ENCODE results near the gene GNG12.

GNG12 gene

GRCh38 chr1:67792741-67793458, 40.4 kb downstream of the GNG12 start:
- TF ChIP-seq GATA1 (IDR thresholded peaks at IDR 0.05; ENCODE audit: low read depth, low read length) (no peak), POLR2A (IDR thresholded peaks at IDR 0.05; ENCODE audit: low read length) (no peak)

GRCh38 chr1:67792103-67792502, 41.2 kb downstream of the GNG12 start:
- TF ChIP-seq GATA1 (IDR thresholded peaks at IDR 0.05; ENCODE audit: low read depth, low read length): no peak
- TF ChIP-seq POLR2A (IDR thresholded peaks at IDR 0.05; ENCODE audit: low read length): no peak
- DNase-seq: no peak

More at GRCh38 chr1:67792741-67793458, 40.4 kb downstream of the GNG12 start:
- no peak for DNase-seq

- DNase-seq: no peak
- TF ChIP-seq GATA1 (IDR thresholded peaks at IDR 0.05; ENCODE audit: low read depth, low read length): no peak
- no peak for TF ChIP-seq POLR2A (IDR thresholded peaks at IDR 0.05; ENCODE audit: low read length)
Measured at GRCh38 chr1:67791686-67792085, 41.6 kb downstream of the GNG12 start.

GRCh38 chr1:67791261-67791660, 42.0 kb downstream of the GNG12 start:
- no peak for DNase-seq
- TF ChIP-seq GATA1 (IDR thresholded peaks at IDR 0.05; ENCODE audit: low read depth, low read length) (no peak), POLR2A (IDR thresholded peaks at IDR 0.05; ENCODE audit: low read length) (no peak)

- no peak for DNase-seq
- TF ChIP-seq POLR2A (IDR thresholded peaks at IDR 0.05; ENCODE audit: low read length) (no peak), GATA1 (IDR thresholded peaks at IDR 0.05; ENCODE audit: low read depth, low read length) (no peak)
Measured at GRCh38 chr1:67790201-67790692, 43.0 kb downstream of the GNG12 start.

- no peak for TF ChIP-seq GATA1 (IDR thresholded peaks at IDR 0.05; ENCODE audit: low read depth, low read length)
- TF ChIP-seq POLR2A (IDR thresholded peaks at IDR 0.05; ENCODE audit: low read length): no peak
- DNase-seq: no peak
Measured at GRCh38 chr1:67789551-67789950, 43.7 kb downstream of the GNG12 start.

- no peak for TF ChIP-seq POLR2A (IDR thresholded peaks at IDR 0.05; ENCODE audit: low read length)
- no peak for TF ChIP-seq GATA1 (IDR thresholded peaks at IDR 0.05; ENCODE audit: low read depth, low read length)
- no peak for DNase-seq
Measured at GRCh38 chr1:67788904-67789303, 44.4 kb downstream of the GNG12 start.

- DNase-seq: no peak
- TF ChIP-seq GATA1 (IDR thresholded peaks at IDR 0.05; ENCODE audit: low read depth, low read length): no peak
- no peak for TF ChIP-seq POLR2A (IDR thresholded peaks at IDR 0.05; ENCODE audit: low read length)
Measured at GRCh38 chr1:67788238-67788790, 45.0 kb downstream of the GNG12 start.

- DNase-seq: no peak
- no peak for TF ChIP-seq POLR2A (IDR thresholded peaks at IDR 0.05; ENCODE audit: low read length)
- no peak for TF ChIP-seq GATA1 (IDR thresholded peaks at IDR 0.05; ENCODE audit: low read depth, low read length)
Measured at GRCh38 chr1:67787746-67788145, 45.5 kb downstream of the GNG12 start.

GRCh38 chr1:67785847-67786753, 47.2 kb downstream of the GNG12 start:
- no peak for DNase-seq
- TF ChIP-seq GATA1 (IDR thresholded peaks at IDR 0.05; ENCODE audit: low read depth, low read length) (no peak), POLR2A (IDR thresholded peaks at IDR 0.05; ENCODE audit: low read length) (no peak)

GRCh38 chr1:67784545-67785186, 48.6 kb downstream of the GNG12 start:
- TF ChIP-seq GATA1 (IDR thresholded peaks at IDR 0.05; ENCODE audit: low read depth, low read length) (no peak), POLR2A (IDR thresholded peaks at IDR 0.05; ENCODE audit: low read length) (no peak)
- DNase-seq: no peak

GRCh38 chr1:67780637-67781036, 52.6 kb downstream of the GNG12 start:
- TF ChIP-seq GATA1 (IDR thresholded peaks at IDR 0.05; ENCODE audit: low read depth, low read length) (no peak), POLR2A (IDR thresholded peaks at IDR 0.05; ENCODE audit: low read length) (no peak)
- no peak for DNase-seq

- TF ChIP-seq GATA1 (IDR thresholded peaks at IDR 0.05; ENCODE audit: low read depth, low read length) (no peak), POLR2A (IDR thresholded peaks at IDR 0.05; ENCODE audit: low read length) (no peak)
- DNase-seq: no peak
Measured at GRCh38 chr1:67777440-67777839, 55.8 kb downstream of the GNG12 start.

GRCh38 chr1:67777016-67777415, 56.3 kb downstream of the GNG12 start:
- TF ChIP-seq POLR2A (IDR thresholded peaks at IDR 0.05; ENCODE audit: low read length) (no peak), GATA1 (IDR thresholded peaks at IDR 0.05; ENCODE audit: low read depth, low read length) (no peak)
- DNase-seq: no peak

Measured in erythroblast (primary cell).